A549 (cell line): ENCODE results near the gene WNT5B. TPM values are rescaled to one million over a fixed set of nuclear protein-coding genes. Genes with fewer than 3 reads are reported as not detected.

Source experiments
- ATAC-seq, 2 experiments: fragments of 200-7000 bp in 1 of 2; fragments of >200 bp in 1 of 2; cut with Nextera tagmentation in 1 of 2; cut with Tn5 transposase in 1 of 2; 3 replicates each; pipeline versions ENCODE4 v1.8.0 to v1.9.1; 2018 to 2020; ENCODE audit warnings: mild to moderate bottlenecking in 1 of 2, moderate library complexity in 1 of 2
- CTCF ChIA-PET: fragments of 300-600 bp; sonication (Branson Sonifier 250); formaldehyde crosslinking; extraction: SDS; loops from one replicate; lab custom pipeline; 2021; ENCODE audit warnings: antibody characterized with exemption, inconsistent platforms; lab: Yijun Ruan, JAX
- POLR2A ChIA-PET: fragments of 350-600 bp; formaldehyde crosslinking; extraction: SDS; loops from one replicate; lab custom pipeline; 2021; ENCODE audit warnings: antibody characterized with exemption, inconsistent platforms; lab: Yijun Ruan, JAX
- DNase-seq, 2 experiments: peaks; one replicate each; pipeline versions ENCODE4 v3.0.0 to v3.0.0-alpha.2; 2011 to 2016; ENCODE audit warnings: low read depth in 1 of 2, low spot score in 1 of 2
- FAIRE-seq: peaks from 2 replicates; lab custom pipeline; 2011; peaks lifted over from hg19 to GRCh38; lab: Jason Lieb, UNC
- H3K27ac ChIP-seq, 2 experiments: fragments of >200 bp; sonication (Bioruptor Twin); formaldehyde crosslinking; 3 replicates each; pipeline ENCODE4 v1.5.1; 2016 to 2017
- H3K4me1 ChIP-seq: fragments of >200 bp; sonication (Bioruptor Twin); formaldehyde crosslinking; 3 replicates; pipeline ENCODE4 v1.6.1; 2016
- H3K4me2 ChIP-seq: fragments of >200 bp; sonication (Bioruptor Twin); formaldehyde crosslinking; 3 replicates; pipeline ENCODE4 v1.6.1; 2016
- H3K4me3 ChIP-seq: fragments of >200 bp; sonication (Bioruptor Twin); formaldehyde crosslinking; 3 replicates; pipeline ENCODE4 v1.5.1; 2016
- H3K9me3 ChIP-seq: fragments of >200 bp; sonication (Bioruptor Twin); formaldehyde crosslinking; 3 replicates; pipeline ENCODE4 v1.6.1; 2016
- BHLHE40 ChIP-seq: IDR thresholded peaks from 2 replicates; pipeline ENCODE4 v1.6.1; 2012; ENCODE audit warnings: low read depth, low read length, inconsistent platforms
- CBX2 ChIP-seq: fragments of 200-600 bp; sonication (generic); IDR thresholded peaks from 2 replicates; pipeline ENCODE4 v1.6.1; 2016; ENCODE audit warnings: low read depth, mild to moderate bottlenecking, borderline replicate concordance
- CBX8 ChIP-seq: fragments of 200-600 bp; sonication (generic); IDR thresholded peaks from 2 replicates; pipeline ENCODE4 v1.6.1; 2016
- CEBPB ChIP-seq, 2 experiments: fragments of >200 bp in 1 of 2; sonication (Bioruptor Twin) in 1 of 2; formaldehyde crosslinking in 1 of 2; IDR thresholded peaks; 2 replicates each; pipeline ENCODE4 v1.6.1; 2012 to 2016
- FOSL2 ChIP-seq, 2 experiments: fragments of 450-650 bp in 1 of 2; fragments of >200 bp in 1 of 2; sonication (Bioruptor Twin) in 1 of 2; formaldehyde crosslinking; IDR thresholded peaks; 2 replicates each; pipeline versions ENCODE4 v1.5.0 to v1.6.1; 2016 to 2020; ENCODE audit warnings: mild to moderate bottlenecking in 1 of 2, moderate library complexity in 1 of 2
- HOXA7 ChIP-seq: fragments of 250-450 bp; sonication (Bioruptor Pico); IDR thresholded peaks from 2 replicates; pipeline ENCODE4 v1.5.0; 2020; ENCODE audit warnings: mild to moderate bottlenecking, moderate library complexity
- HOXB13 ChIP-seq: fragments of 250-450 bp; sonication (Bioruptor Pico); IDR thresholded peaks from 2 replicates; pipeline ENCODE4 v1.5.0; 2020; ENCODE audit warnings: low read depth, mild to moderate bottlenecking, moderate library complexity
- JUN ChIP-seq, 2 experiments: fragments of >200 bp; sonication (Bioruptor Twin); formaldehyde crosslinking; IDR thresholded peaks; 2 replicates in 1 of 2; 3 replicates in 1 of 2; pipeline ENCODE4 v1.6.1; 2016 to 2017
- KDM1A ChIP-seq: fragments of 200-600 bp; sonication (generic); IDR thresholded peaks from 2 replicates; pipeline ENCODE4 v1.6.1; 2016; ENCODE audit warnings: low read depth, mild to moderate bottlenecking
- MAZ ChIP-seq: fragments of 150-350 bp; IDR thresholded peaks from 2 replicates; pipeline ENCODE4 v1.6.1; 2014; ENCODE audit warnings: antibody characterized with exemption, low read depth, low read length, borderline replicate concordance
- MYC ChIP-seq: IDR thresholded peaks from 2 replicates; pipeline ENCODE4 v1.6.1; 2012; ENCODE audit warnings: mild to moderate bottlenecking, inconsistent platforms, low read length, improper control_type of control experiment, borderline replicate concordance
- NFE2L2 ChIP-seq: fragments of 150-350 bp; conservative IDR thresholded peaks from 2 replicates; pipeline ENCODE4 v1.6.1; 2014; ENCODE audit warnings: low read length
- NPAS2 ChIP-seq: fragments of 250-450 bp; sonication (Bioruptor Pico); IDR thresholded peaks from 2 replicates; pipeline ENCODE4 v1.8.0; 2022; ENCODE audit warnings: mild to moderate bottlenecking, moderate library complexity, borderline replicate concordance
- NR3C1 ChIP-seq: fragments of >200 bp; sonication (Bioruptor Twin); formaldehyde crosslinking; IDR thresholded peaks from 3 replicates; pipeline ENCODE4 v1.6.1; 2017
- PHF8 ChIP-seq: fragments of 200-600 bp; sonication (generic); IDR thresholded peaks from 2 replicates; pipeline ENCODE4 v1.6.1; 2016; ENCODE audit warnings: low read depth, mild to moderate bottlenecking, antibody characterized with exemption, moderate library complexity, borderline replicate concordance
- RAD21 ChIP-seq, 2 experiments: fragments of >200 bp in 1 of 2; sonication (Bioruptor Twin) in 1 of 2; formaldehyde crosslinking in 1 of 2; IDR thresholded peaks in 1 of 2; conservative IDR thresholded peaks in 1 of 2; 2 replicates in 1 of 2; 3 replicates in 1 of 2; pipeline ENCODE4 v1.6.1; 2012 to 2018; ENCODE audit warnings: inconsistent platforms in 1 of 2
- RARB ChIP-seq: fragments of 250-450 bp; sonication (Bioruptor Pico); IDR thresholded peaks from 2 replicates; pipeline ENCODE4 v1.8.0; 2021; ENCODE audit warnings: mild to moderate bottlenecking, moderate library complexity
- RCOR1 ChIP-seq: fragments of 150-350 bp; IDR thresholded peaks from 2 replicates; pipeline ENCODE4 v1.6.1; 2014; ENCODE audit warnings: antibody characterized with exemption, low read length, low read depth
- RFX5 ChIP-seq: fragments of 450-650 bp; IDR thresholded peaks from 2 replicates; pipeline ENCODE4 v1.7.1; 2014; ENCODE audit warnings: antibody characterized with exemption, mild to moderate bottlenecking, moderate library complexity
- SMC3 ChIP-seq: fragments of >200 bp; sonication (Bioruptor Twin); formaldehyde crosslinking; IDR thresholded peaks from 3 replicates; pipeline ENCODE4 v1.6.1; 2018; ENCODE audit warnings: inconsistent platforms
- TP53 ChIP-seq: fragments of 250-450 bp; sonication (Bioruptor Pico); IDR thresholded peaks from 2 replicates; pipeline ENCODE4 v1.5.0; 2021; ENCODE audit warnings: mild to moderate bottlenecking, moderate library complexity
- ZNF302 ChIP-seq: fragments of 250-450 bp; sonication (Bioruptor Pico); IDR thresholded peaks from 2 replicates; pipeline ENCODE4 v1.9.0; 2021; ENCODE audit warnings: inconsistent platforms, mild to moderate bottlenecking, moderate library complexity
- ZSCAN20 ChIP-seq: fragments of 250-450 bp; sonication (Bioruptor Pico); IDR thresholded peaks from 2 replicates; pipeline ENCODE4 v1.8.0; 2022; ENCODE audit warnings: mild to moderate bottlenecking, moderate library complexity
- WGBS: methylation state at CpG from one replicate; pipeline ENCODE4 v1.1.6; 2017; ENCODE audit errors: missing lambda C conversion rate; 5-methylcytosine and 5-hydroxymethylcytosine counted together
- polyA plus RNA-seq, 4 experiments: library from polyadenylated mRNA; depleted of rRNA in 3 of 4; stranded (reverse); fragments of >200 nt; fragmentation: RNase III in 1 of 4; extraction: RNeasy Plus Mini Kit Qiagen cat#74134 plus additional on column Dnase treatment in 1 of 4; gene quantifications; 2 replicates in 3 of 4; 3 replicates in 1 of 4; pipeline ENCODE4 v1.2.3, GENCODE V29; 2011 to 2017
- TF ChIP-seq, protein P1 (sequence below): IDR thresholded peaks from 2 replicates; pipeline ENCODE4 v1.6.1; 2012
- TF ChIP-seq, protein P2 (sequence below): fragments of 150-350 bp; IDR thresholded peaks from 2 replicates; pipeline ENCODE4 v1.6.1; 2014; ENCODE audit warnings: low read depth, mild to moderate bottlenecking, low read length
- TF ChIP-seq, protein P3 (sequence below): fragments of >200 bp; sonication (Bioruptor Twin); formaldehyde crosslinking; IDR thresholded peaks from 3 replicates; pipeline ENCODE4 v1.6.1; 2016
- TF ChIP-seq, protein P4 (sequence below): fragments of >200 bp; sonication (Bioruptor Twin); formaldehyde crosslinking; IDR thresholded peaks from 3 replicates; pipeline ENCODE4 v1.5.1; 2016
- TF ChIP-seq, protein P5 (sequence below): IDR thresholded peaks from 2 replicates; pipeline ENCODE4 v1.6.1; 2012

WNT5B gene
- polyA plus RNA-seq, 2 of the 4 experiments (the other 2 are of a cell fraction) = 1.3 to 1.6 TPM

DNA sequence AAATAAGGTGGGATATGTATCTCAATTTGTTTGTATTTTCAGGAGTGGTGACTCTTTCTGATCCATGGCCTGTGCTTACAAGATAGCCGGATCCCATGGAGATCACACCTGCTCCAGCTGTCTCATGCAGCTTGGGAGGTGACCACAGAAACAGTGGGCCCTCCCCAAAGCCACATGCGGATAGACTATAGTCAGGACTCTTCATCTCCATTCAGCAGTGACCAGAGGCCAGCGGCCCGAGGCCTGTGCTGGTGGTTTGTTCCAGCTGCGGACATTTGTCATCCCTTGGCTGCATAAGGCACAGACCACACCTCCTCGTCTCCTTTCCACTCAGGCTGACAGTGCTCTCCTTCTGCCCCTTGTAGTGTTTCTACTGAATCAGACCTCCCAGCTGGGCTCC lies 14.7 kb upstream of the WNT5B start (continued):
- TF ChIP-seq RARB (CRISPR knock-in tag) (no peak), TP53 (CRISPR knock-in tag) (no peak), NFE2L2 (no peak)
- TF ChIP-seq, protein P1, sequence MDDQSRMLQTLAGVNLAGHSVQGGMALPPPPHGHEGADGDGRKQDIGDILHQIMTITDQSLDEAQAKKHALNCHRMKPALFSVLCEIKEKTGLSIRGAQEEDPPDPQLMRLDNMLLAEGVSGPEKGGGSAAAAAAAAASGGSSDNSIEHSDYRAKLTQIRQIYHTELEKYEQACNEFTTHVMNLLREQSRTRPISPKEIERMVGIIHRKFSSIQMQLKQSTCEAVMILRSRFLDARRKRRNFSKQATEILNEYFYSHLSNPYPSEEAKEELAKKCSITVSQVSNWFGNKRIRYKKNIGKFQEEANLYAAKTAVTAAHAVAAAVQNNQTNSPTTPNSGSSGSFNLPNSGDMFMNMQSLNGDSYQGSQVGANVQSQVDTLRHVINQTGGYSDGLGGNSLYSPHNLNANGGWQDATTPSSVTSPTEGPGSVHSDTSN = no peak

DNA sequence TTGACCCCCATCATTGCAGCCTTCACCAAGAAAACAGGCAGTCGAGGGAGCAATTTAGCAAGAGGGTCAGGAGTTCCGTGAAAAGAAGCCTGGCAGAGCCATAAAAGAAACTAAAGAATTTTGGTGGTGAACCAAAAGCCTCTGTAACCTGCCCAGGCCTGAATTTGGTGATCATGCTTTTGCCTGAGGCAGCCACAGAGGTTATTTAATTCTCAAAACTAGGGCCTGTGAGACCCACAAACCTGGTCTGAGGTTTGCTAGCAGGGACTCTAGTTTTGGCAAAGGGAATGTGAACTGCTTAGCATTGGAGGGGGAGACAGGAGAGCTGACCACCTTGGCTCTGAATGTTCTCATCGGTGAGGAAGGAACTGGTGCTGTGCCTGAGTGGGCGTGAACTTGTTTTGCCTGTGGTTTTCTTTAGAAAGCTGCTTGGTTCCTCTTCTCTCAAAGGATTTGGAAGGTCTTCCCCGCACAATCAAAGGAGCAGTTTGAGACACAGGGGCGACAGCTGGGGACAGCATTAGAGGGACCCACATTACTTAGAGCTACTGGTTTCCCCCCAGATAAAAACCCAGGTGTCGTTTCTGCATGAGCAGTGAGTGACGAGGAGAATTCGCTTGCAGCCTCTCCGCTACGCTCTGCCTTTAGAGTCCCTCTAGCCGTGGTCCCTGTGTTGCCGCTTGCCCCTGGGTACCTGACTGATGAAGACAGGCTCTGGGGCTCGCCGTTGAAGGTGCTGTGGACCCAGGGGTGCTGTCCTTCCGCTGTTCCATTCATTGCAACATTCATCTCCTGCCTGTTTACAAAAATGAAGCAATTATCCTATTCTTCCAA lies 12.6 kb upstream of the WNT5B start:
- ATAC-seq (no peak), FAIRE-seq (no peak), DNase-seq (no peak)
- H3K4me1 ChIP-seq = 0 out of 3 replicates have a peak, but pooled peaks cover 6% of the 10 kb centered on the region
- POLR2A ChIA-PET = no interaction called here
- no peak overlapping the region for H3K4me2 ChIP-seq
- no peak overlapping the region for H3K27ac ChIP-seq
- CTCF ChIA-PET = interaction anchor here (0.5 to 3.2 kb wide), 4 partner anchors 11 to 499 kb away, joined by 3 to 22 read pairs (median 6); no protein-coding TSS in a partner anchor
- WGBS = 70% methylated on average over 16 of the region's 16 CpGs
- H3K4me3 ChIP-seq = no peak overlapping the region
- TF ChIP-seq SMC3 (no peak), ZNF302 (CRISPR knock-in tag) (no peak), BHLHE40 (no peak), PHF8 (no peak), NR3C1 (no peak), HOXB13 (CRISPR knock-in tag) (no peak), RCOR1 (no peak), NPAS2 (CRISPR knock-in tag) (no peak), HOXA7 (no peak), KDM1A (no peak), RAD21 (conservative IDR thresholded peaks at IDR 0.05 in 1 of 2, IDR thresholded peaks at IDR 0.05 in 1 of 2) (no peak), JUN (IDR thresholded peaks at IDR 0.05) (no peak), ZSCAN20 (CRISPR knock-in tag) (no peak), MAZ (no peak), MYC (no peak)
- TF ChIP-seq, protein P2, sequence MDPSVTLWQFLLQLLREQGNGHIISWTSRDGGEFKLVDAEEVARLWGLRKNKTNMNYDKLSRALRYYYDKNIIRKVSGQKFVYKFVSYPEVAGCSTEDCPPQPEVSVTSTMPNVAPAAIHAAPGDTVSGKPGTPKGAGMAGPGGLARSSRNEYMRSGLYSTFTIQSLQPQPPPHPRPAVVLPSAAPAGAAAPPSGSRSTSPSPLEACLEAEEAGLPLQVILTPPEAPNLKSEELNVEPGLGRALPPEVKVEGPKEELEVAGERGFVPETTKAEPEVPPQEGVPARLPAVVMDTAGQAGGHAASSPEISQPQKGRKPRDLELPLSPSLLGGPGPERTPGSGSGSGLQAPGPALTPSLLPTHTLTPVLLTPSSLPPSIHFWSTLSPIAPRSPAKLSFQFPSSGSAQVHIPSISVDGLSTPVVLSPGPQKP = no peak
- TF ChIP-seq, protein P3, sequence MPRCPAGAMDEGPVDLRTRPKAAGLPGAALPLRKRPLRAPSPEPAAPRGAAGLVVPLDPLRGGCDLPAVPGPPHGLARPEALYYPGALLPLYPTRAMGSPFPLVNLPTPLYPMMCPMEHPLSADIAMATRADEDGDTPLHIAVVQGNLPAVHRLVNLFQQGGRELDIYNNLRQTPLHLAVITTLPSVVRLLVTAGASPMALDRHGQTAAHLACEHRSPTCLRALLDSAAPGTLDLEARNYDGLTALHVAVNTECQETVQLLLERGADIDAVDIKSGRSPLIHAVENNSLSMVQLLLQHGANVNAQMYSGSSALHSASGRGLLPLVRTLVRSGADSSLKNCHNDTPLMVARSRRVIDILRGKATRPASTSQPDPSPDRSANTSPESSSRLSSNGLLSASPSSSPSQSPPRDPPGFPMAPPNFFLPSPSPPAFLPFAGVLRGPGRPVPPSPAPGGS = no peak
- H3K9me3 ChIP-seq = no peaks in the 10 kb centered on the region

DNA sequence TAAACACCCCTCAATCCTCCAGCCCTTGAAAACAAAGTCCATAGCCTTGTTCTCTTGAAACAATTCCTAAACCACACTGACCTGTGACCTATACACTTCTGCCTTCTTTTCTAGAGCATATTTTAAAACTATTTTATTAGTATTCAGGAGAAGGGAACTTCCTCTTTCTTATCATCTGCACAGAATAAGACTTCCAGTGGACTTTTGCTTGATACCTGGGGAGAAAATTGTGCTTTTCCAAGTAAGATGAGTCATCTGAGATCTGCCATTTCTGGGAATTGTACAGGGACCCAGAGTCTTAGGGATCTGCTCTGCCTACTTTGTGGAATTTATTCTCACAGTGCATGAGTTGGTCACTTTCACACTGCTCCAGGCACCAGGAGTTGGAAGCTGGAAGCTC lies 10.5 kb upstream of the WNT5B start:
- no peak for DNase-seq
- Histone ChIP-seq H3K4me3 (no peak overlapping the region), H3K4me2 (no peak overlapping the region), H3K27ac (no peak overlapping the region), H3K4me1 (0 out of 3 replicates have a peak, but pooled peaks cover 6% of the 10 kb centered on the region), H3K9me3 (no peaks in the 10 kb centered on the region)
- no peak for TF ChIP-seq CBX8
- TF ChIP-seq CBX2 = no peak
- TF ChIP-seq, protein P4, sequence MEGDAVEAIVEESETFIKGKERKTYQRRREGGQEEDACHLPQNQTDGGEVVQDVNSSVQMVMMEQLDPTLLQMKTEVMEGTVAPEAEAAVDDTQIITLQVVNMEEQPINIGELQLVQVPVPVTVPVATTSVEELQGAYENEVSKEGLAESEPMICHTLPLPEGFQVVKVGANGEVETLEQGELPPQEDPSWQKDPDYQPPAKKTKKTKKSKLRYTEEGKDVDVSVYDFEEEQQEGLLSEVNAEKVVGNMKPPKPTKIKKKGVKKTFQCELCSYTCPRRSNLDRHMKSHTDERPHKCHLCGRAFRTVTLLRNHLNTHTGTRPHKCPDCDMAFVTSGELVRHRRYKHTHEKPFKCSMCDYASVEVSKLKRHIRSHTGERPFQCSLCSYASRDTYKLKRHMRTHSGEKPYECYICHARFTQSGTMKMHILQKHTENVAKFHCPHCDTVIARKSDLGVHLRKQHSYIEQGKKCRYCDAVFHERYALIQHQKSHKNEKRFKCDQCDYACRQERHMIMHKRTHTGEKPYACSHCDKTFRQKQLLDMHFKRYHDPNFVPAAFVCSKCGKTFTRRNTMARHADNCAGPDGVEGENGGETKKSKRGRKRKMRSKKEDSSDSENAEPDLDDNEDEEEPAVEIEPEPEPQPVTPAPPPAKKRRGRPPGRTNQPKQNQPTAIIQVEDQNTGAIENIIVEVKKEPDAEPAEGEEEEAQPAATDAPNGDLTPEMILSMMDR = no peak
- no peak for TF ChIP-seq CEBPB (IDR thresholded peaks at IDR 0.05)
- TF ChIP-seq, protein P1 = no peak
- no peak for TF ChIP-seq RFX5
- no peak for TF ChIP-seq RCOR1
- TF ChIP-seq FOSL2 (IDR thresholded peaks at IDR 0.05) = no peak
- TF ChIP-seq FOSL2 (CRISPR knock-in tag; IDR thresholded peaks at IDR 0.05) = no peak; the same call in 1 of the 2 replicates
- TF ChIP-seq NFE2L2 = no peak
- TF ChIP-seq PHF8 = no peak
- TF ChIP-seq, protein P5, sequence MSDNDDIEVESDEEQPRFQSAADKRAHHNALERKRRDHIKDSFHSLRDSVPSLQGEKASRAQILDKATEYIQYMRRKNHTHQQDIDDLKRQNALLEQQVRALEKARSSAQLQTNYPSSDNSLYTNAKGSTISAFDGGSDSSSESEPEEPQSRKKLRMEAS = no peak
- ATAC-seq = no peak
- FAIRE-seq = no peak
- POLR2A ChIA-PET = no interaction called here
- CTCF ChIA-PET = no interaction called here
